ENCODE measurements around the gene ARHGAP9.

Gene ARHGAP9

GRCh38 chr12:57452181-57452936 is 27.3 kb downstream of the ARHGAP9 start:
- H3K4me3 ChIP-seq (ENCODE audit: control insufficient read depth, low read depth, low read length) = no peak overlapping the region
- TF ChIP-seq CTCF (conservative IDR thresholded peaks at IDR 0.05; ENCODE audit: control insufficient read depth, insufficient read depth, low read depth, low read length) = no peak
- peak; percentile 89 for DNase-seq (ENCODE audit: low read depth)

- TF ChIP-seq CTCF (conservative IDR thresholded peaks at IDR 0.05; ENCODE audit: control insufficient read depth, insufficient read depth, low read depth, low read length) = no peak
- DNase-seq (ENCODE audit: low read depth) = no peak
- H3K4me3 ChIP-seq (ENCODE audit: control insufficient read depth, low read depth, low read length) = no peak overlapping the region
Observed at GRCh38 chr12:57451233-57451778, 28.4 kb downstream of the ARHGAP9 start.

GRCh38 chr12:57450057-57450456 is 29.6 kb downstream of the ARHGAP9 start:
- no peak for TF ChIP-seq CTCF (conservative IDR thresholded peaks at IDR 0.05; ENCODE audit: control insufficient read depth, insufficient read depth, low read depth, low read length)
- no peak for DNase-seq (ENCODE audit: low read depth)
- H3K4me3 ChIP-seq (ENCODE audit: control insufficient read depth, low read depth, low read length) = no peak overlapping the region

- no peak for TF ChIP-seq CTCF (conservative IDR thresholded peaks at IDR 0.05; ENCODE audit: control insufficient read depth, insufficient read depth, low read depth, low read length)
- DNase-seq (ENCODE audit: low read depth) = no peak
- H3K4me3 ChIP-seq (ENCODE audit: control insufficient read depth, low read depth, low read length) = no peak overlapping the region
Observed at GRCh38 chr12:57449375-57449774, 30.3 kb downstream of the ARHGAP9 start.

- no peak for TF ChIP-seq CTCF (conservative IDR thresholded peaks at IDR 0.05; ENCODE audit: control insufficient read depth, insufficient read depth, low read depth, low read length)
- DNase-seq (ENCODE audit: low read depth) = no peak
- H3K4me3 ChIP-seq (ENCODE audit: control insufficient read depth, low read depth, low read length) = no peak overlapping the region
Observed at GRCh38 chr12:57448669-57449068, 31.0 kb downstream of the ARHGAP9 start.

GRCh38 chr12:57446292-57446960 is 33.2 kb downstream of the ARHGAP9 start:
- no peak overlapping the region for H3K4me3 ChIP-seq (ENCODE audit: control insufficient read depth, low read depth, low read length)
- TF ChIP-seq CTCF (conservative IDR thresholded peaks at IDR 0.05; ENCODE audit: control insufficient read depth, insufficient read depth, low read depth, low read length) = no peak
- no peak for DNase-seq (ENCODE audit: low read depth)
